PC-3 (cell line): ENCODE data around the gene ZNF343.

ENCODE experiments used
- EZH2 ChIP-seq: fragments of 300-600 bp; sonication (generic); IDR thresholded peaks from one replicate; pipeline ENCODE4 v1.6.1; 2017; ENCODE audit warnings: antibody characterized with exemption, mild to moderate bottlenecking, low read length; ENCODE audit not compliant: unreplicated experiment
- EZH2phosphoT487 ChIP-seq: fragments of 300-600 bp; sonication (generic); IDR thresholded peaks from 2 replicates; pipeline ENCODE4 v1.6.1; 2018; ENCODE audit warnings: mild to moderate bottlenecking, antibody characterized with exemption, low read length, borderline replicate concordance
- TF ChIP-seq, protein P1 (sequence below): fragments of 300-600 bp; sonication (generic); conservative IDR thresholded peaks from 2 replicates; pipeline ENCODE4 v1.5.1; 2017; ENCODE audit warnings: antibody characterized with exemption, low read depth, mild to moderate bottlenecking, low read length

DNA sequence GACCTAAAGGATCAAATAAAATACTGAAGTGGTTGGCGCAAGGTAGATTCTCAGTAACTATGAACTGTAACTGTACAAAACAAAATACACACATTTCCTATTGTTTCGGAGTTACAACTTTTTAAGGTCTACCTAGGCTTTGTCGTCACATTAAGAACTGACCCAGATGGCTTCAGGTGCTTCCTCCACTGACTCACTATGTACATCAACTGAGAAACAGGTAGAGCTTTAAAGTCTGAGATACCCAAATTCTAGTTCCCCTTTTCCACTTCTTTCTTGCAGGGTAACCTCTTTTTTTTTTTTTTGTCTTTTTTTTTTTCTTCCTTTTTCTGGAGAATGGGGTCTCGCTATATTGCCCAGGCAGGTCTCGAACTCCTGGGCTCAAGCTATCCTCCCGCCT is 43.6 kb downstream of the ZNF343 start:
- no peak for TF ChIP-seq EZH2
- TF ChIP-seq, protein P1, sequence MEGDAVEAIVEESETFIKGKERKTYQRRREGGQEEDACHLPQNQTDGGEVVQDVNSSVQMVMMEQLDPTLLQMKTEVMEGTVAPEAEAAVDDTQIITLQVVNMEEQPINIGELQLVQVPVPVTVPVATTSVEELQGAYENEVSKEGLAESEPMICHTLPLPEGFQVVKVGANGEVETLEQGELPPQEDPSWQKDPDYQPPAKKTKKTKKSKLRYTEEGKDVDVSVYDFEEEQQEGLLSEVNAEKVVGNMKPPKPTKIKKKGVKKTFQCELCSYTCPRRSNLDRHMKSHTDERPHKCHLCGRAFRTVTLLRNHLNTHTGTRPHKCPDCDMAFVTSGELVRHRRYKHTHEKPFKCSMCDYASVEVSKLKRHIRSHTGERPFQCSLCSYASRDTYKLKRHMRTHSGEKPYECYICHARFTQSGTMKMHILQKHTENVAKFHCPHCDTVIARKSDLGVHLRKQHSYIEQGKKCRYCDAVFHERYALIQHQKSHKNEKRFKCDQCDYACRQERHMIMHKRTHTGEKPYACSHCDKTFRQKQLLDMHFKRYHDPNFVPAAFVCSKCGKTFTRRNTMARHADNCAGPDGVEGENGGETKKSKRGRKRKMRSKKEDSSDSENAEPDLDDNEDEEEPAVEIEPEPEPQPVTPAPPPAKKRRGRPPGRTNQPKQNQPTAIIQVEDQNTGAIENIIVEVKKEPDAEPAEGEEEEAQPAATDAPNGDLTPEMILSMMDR: no peak
- TF ChIP-seq EZH2phosphoT487: no peak
